ENCODE measurements around the gene PTMA.

GRCh38 chr2:231679908-231680284, 28.4 kb upstream of the PTMA start:
- no peak for TF ChIP-seq POLR2AphosphoS5 (IDR thresholded peaks at IDR 0.05; ENCODE audit: low read depth, low read length)
- TF ChIP-seq REST (IDR thresholded peaks at IDR 0.05; ENCODE audit: insufficient read depth in 1 of 2, low read depth in 2 of 2, low read length in 2 of 2): no peak
- no peak for TF ChIP-seq SIN3A (IDR thresholded peaks at IDR 0.05; ENCODE audit: borderline replicate concordance, insufficient read depth, low read length)
